Psoas muscle (tissue), 8 donors: Measurements from ENCODE around the gene ABCG2. TPM values are rescaled to one million over a fixed set of nuclear protein-coding genes. Genes with fewer than 3 reads are reported as not detected.

ENCODE experiments used
- ATAC-seq, 4 donors: fragments of 200-7000 bp; cut with Tn5 transposase; one replicate each; pipeline ENCODE4 v1.9.1; 2020; ENCODE audit warnings: moderate library complexity in 3 of 4, mild to moderate bottlenecking in 2 of 4
- DNase-seq, 2 donors: peaks; one replicate each; pipeline ENCODE4 v3.0.0-alpha.2; 2020
- H3K27ac ChIP-seq: fragments of 200-600 bp; one replicate; pipeline ENCODE4 v1.8.0; 2022
- H3K27me3 ChIP-seq, 3 donors: fragments of 200-600 bp in 1 of 3; one replicate each; pipeline versions ENCODE4 v1.6.1 to v1.8.0; 2013 to 2022; ENCODE audit warnings: low read length in 2 of 3, mild to moderate bottlenecking in 2 of 3, moderate library complexity in 1 of 3; ENCODE audit not compliant: insufficient read depth in 3 of 3
- H3K36me3 ChIP-seq, 2 donors: fragments of 200-600 bp in 1 of 2; one replicate each; pipeline versions ENCODE4 v1.6.1 to v1.8.0; 2013 to 2022; ENCODE audit warnings: low read depth in 1 of 2, mild to moderate bottlenecking in 1 of 2, moderate library complexity in 1 of 2; ENCODE audit not compliant: insufficient read depth in 1 of 2
- H3K4me1 ChIP-seq: fragments of 200-600 bp; one replicate; pipeline ENCODE4 v1.8.0; 2022
- H3K4me3 ChIP-seq: fragments of 200-600 bp; one replicate; pipeline ENCODE4 v1.8.0; 2022; ENCODE audit warnings: mild to moderate bottlenecking
- H3K9me3 ChIP-seq: fragments of 200-600 bp; one replicate; pipeline ENCODE4 v1.8.0; 2022
- WGBS, 3 donors: extraction: QIAGEN DNeasy Blood & Tissue Kit; methylation state at CpG; one replicate each; pipeline versions ENCODE4 v1.1.6 to v1.1.7; 2013; 5-methylcytosine and 5-hydroxymethylcytosine counted together
- intact Hi-C, 2 donors: fragments of 100-400 bp; cut with DNase I; formaldehyde crosslinking; loops; one replicate each; pipeline versions ENCODE4 v1.11.0 to v1.14.2; 2022
- polyA plus RNA-seq, 3 donors: library from polyadenylated mRNA; stranded (reverse); fragments of 200-250 nt; gene quantifications; one replicate each; pipeline ENCODE4 v1.2.3, GENCODE V29; 2013
- total RNA-seq, 4 donors: library from RNA; stranded (reverse); fragmentation: NEBNext Ultra II Directional in 2 of 4; extraction: Animal tissue kit (Norgen Biotek cat#: 25700) in 2 of 4; gene quantifications; one replicate each; pipeline versions ENCODE4 v1.2.1 to v1.2.4, GENCODE V29; 2021 to 2023
- TF ChIP-seq, protein P1 (sequence below): fragments of 200-600 bp; IDR thresholded peaks from one replicate; pipeline ENCODE4 v1.8.0; 2022; ENCODE audit warnings: antibody characterized with exemption
- donor health status: healthy with polysubstance abuse.
- donor health status: DM: no; HTN: no; CAD: no; lungs with moderate emphysema.
- donor health status: Bipolar disorder and iron deficiency.
- donor health status: healthy.
- donor health status: DM: yes; HTN: yes; CAD: no.
- donor health status: DM: no; HTN: no; CAD: no.
- donor health status: DM: no; HTN: no; CAD: no.
- donor health status: DM: yes; HTN: yes; CAD: no.

ABCG2 gene
- total and polyA plus RNA-seq, 7 donors: 0.09 to 1.8 (median 0.19) TPM

DNA sequence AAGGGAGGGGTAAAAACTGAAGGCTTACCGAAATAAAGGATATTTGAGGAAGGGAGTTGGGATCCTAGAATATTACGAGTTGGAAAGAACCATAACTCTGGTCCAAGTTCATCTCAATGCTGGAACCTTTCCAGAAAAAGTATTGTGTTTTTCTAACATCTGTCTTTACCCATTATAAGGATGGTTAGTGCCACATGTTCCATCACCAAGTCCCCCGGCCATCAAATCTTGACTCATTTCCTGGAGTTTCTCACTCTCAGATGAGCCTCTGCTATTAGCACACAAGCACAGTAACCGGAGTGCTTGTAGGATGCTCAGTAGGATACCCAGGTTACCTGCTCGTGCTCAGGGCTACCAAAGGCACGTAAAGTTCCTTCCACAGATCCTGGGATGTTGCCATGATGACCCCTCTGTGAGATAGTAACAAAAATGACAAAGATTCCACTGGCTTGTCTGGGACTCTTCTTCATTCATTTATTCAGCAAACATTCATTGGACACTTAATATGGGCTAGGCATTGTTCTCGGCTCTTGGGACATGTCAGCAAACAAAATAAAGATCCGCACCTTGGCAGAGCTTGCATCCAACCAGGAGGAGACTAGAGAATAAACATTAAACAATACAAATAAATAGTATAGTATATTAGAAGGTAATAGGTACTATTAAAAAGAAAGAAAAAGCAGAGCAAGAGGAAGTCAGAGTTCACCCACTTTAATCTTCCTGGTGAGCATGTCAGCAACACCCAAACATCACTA lies 114.7 kb downstream of the ABCG2 start:
- Histone ChIP-seq H3K9me3 (no peaks in the 10 kb centered on the region), H3K4me3 (no peak overlapping the region), H3K27ac (no peak overlapping the region), H3K4me1 (no peaks in the 10 kb centered on the region), H3K27me3 (no peaks in the 10 kb centered on the region), H3K36me3 (peaks cover 7 to 91% of the 10 kb centered on the region in 2 donors)
- ATAC-seq: no peak
- TF ChIP-seq, protein P1, sequence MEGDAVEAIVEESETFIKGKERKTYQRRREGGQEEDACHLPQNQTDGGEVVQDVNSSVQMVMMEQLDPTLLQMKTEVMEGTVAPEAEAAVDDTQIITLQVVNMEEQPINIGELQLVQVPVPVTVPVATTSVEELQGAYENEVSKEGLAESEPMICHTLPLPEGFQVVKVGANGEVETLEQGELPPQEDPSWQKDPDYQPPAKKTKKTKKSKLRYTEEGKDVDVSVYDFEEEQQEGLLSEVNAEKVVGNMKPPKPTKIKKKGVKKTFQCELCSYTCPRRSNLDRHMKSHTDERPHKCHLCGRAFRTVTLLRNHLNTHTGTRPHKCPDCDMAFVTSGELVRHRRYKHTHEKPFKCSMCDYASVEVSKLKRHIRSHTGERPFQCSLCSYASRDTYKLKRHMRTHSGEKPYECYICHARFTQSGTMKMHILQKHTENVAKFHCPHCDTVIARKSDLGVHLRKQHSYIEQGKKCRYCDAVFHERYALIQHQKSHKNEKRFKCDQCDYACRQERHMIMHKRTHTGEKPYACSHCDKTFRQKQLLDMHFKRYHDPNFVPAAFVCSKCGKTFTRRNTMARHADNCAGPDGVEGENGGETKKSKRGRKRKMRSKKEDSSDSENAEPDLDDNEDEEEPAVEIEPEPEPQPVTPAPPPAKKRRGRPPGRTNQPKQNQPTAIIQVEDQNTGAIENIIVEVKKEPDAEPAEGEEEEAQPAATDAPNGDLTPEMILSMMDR: no peak
- intact Hi-C loops: no loop called here
- 77 to 83% (median 80%) methylated on average over 8 of the region's 8 CpGs for WGBS, 3 donors
- no peak for DNase-seq

DNA sequence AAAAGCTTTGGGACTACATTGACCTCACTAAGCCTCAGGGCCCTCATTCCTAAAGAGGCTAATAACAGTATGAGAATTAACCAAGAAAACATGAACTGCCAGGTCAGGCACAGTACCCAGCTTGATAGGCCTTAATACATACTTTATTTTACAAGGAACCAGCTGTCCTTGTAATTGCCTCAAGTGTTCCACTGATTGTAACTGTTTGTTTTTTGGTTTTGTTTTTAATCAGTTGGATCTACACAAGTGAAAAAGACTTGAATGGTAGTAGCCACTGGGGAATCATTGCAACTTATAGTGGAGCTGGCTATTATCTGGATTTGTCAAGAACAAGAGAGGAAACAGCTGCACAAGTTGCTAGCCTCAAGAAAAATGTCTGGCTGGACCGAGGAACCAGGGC lies 115.4 kb downstream of the ABCG2 start:
- no peaks in the 10 kb centered on the region for H3K4me1 ChIP-seq
- no peaks in the 10 kb centered on the region for H3K27me3 ChIP-seq
- H3K9me3 ChIP-seq: no peaks in the 10 kb centered on the region
- H3K4me3 ChIP-seq: no peak overlapping the region
- H3K36me3 ChIP-seq: peaks cover 7 to 93% of the 10 kb centered on the region in 2 donors
- 40 to 61% (median 51%) methylated on average over 1 of the region's 1 CpG for WGBS, 3 donors
- DNase-seq (no peak), ATAC-seq (no peak)
- H3K27ac ChIP-seq: no peak overlapping the region
- TF ChIP-seq, protein P1: no peak
- intact Hi-C loops: no loop called here

- no peak for ATAC-seq
- H3K9me3 ChIP-seq: no peaks in the 10 kb centered on the region
- 29 to 53% (median 50%) methylated on average over 2 of the region's 2 CpGs for WGBS, 3 donors
- no peak overlapping the region for H3K4me3 ChIP-seq
- H3K36me3 ChIP-seq: peaks cover 7 to 97% of the 10 kb centered on the region in 2 donors
- no peaks in the 10 kb centered on the region for H3K4me1 ChIP-seq
- TF ChIP-seq, protein P1: no peak
- H3K27ac ChIP-seq: no peak overlapping the region
- no peaks in the 10 kb centered on the region for H3K27me3 ChIP-seq
- intact Hi-C loops: no loop called here
- DNase-seq: no peak
Observed at GRCh38 chr4:88041626-88042025, 116.8 kb downstream of the ABCG2 start.

DNA sequence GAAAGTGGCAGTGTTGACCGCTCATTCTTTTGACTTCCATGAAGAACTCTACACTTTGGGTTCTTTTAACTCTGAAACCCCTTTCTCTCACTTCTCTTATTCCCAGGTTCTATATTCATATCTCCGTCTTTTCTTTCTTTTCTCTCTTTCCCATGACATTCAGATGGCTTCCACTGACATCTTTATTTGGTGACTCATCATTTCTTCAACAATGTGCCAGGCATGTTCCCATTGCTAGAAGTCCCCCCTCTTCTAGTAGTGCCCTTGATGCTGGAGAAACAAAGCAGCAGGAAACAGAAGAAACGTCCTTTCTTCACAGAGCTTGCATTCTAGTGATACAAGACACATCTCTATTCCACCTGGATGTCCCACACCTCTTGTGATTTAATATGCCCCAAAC lies 117.7 kb downstream of the ABCG2 start:
- TF ChIP-seq, protein P1: no peak
- no peaks in the 10 kb centered on the region for H3K9me3 ChIP-seq
- no peaks in the 10 kb centered on the region for H3K4me1 ChIP-seq
- no peaks in the 10 kb centered on the region for H3K27me3 ChIP-seq
- H3K27ac ChIP-seq: no peak overlapping the region
- ATAC-seq: no peak
- no peak overlapping the region for H3K4me3 ChIP-seq
- intact Hi-C loops: no loop called here
- no peak for DNase-seq
- WGBS, 3 donors: 87 to 94% (median 91%) methylated on average over 3 of the region's 3 CpGs
- peaks cover 7 to 96% of the 10 kb centered on the region in 2 donors for H3K36me3 ChIP-seq

Other genes with a start within 250 kb of the ABCG2 start
- gene SPP1, start 182.9 kb downstream of the ABCG2 start, total RNA-seq: 10 to 100 TPM in 2 of 4 donors, 1 to 10 TPM in 2; 1.4 to 58.7 (median 25.0) TPM
- 1 to 10 TPM in 1 of 3 donors, under 1 TPM in 2; 0.69 to 5.5 (median 0.70) TPM for gene SPP1, start 182.9 kb downstream of the ABCG2 start, polyA plus RNA-seq
- 1 to 10 TPM; 2.9 to 8.3 (median 5.4) TPM for gene PKD2, start 151.0 kb downstream of the ABCG2 start, total RNA-seq
- gene PKD2, start 151.0 kb downstream of the ABCG2 start, polyA plus RNA-seq: 1 to 10 TPM; 2.1 to 2.5 (median 2.4) TPM
- gene PPM1K, start 125.9 kb upstream of the ABCG2 start, total RNA-seq: 10 to 100 TPM in 2 of 4 donors, 1 to 10 TPM in 2; 3.3 to 18.0 (median 9.0) TPM
- 1 to 10 TPM; 1.0 to 3.5 (median 2.4) TPM for gene PPM1K, start 125.9 kb upstream of the ABCG2 start, polyA plus RNA-seq
- gene HERC6, start 220.2 kb upstream of the ABCG2 start, total RNA-seq: 1 to 10 TPM in 3 of 4 donors, under 1 TPM in 1; 0.86 to 2.7 (median 1.8) TPM
- gene HERC6, start 220.2 kb upstream of the ABCG2 start, polyA plus RNA-seq: under 1 TPM; 0.53 to 0.92 (median 0.75) TPM